Endothelial cell of umbilical vein (primary cell): ENCODE measurements around the gene RGS10. TPM values are rescaled to one million over a fixed set of nuclear protein-coding genes. Genes with fewer than 3 reads are reported as not detected.

ENCODE experiments used
- BruUV-seq: library from RNA; stranded (reverse); fragments of 400-500 nt; replicated peaks from 2 replicates; lab custom pipeline; 2021; lab: Mats Ljungman, UMichigan
- CTCF ChIA-PET: fragments of 300-600, 350-600 bp; sonication (Branson Sonifier 250); formaldehyde crosslinking; loops from one replicate; lab custom pipeline; 2021; ENCODE audit warnings: antibody characterized with exemption, inconsistent platforms; lab: Charles Lee
- POLR2A ChIA-PET: fragments of 300-600, 350-600 bp; sonication (Branson Sonifier 250); formaldehyde crosslinking; loops from one replicate; lab custom pipeline; 2021; ENCODE audit warnings: antibody characterized with exemption, inconsistent platforms; lab: Charles Lee
- DNase-seq: peaks from one replicate; pipeline ENCODE4 v3.0.0-alpha.2; 2011; ENCODE audit warnings: low read depth, low spot score
- FAIRE-seq: peaks from 2 replicates; lab custom pipeline; 2011; peaks lifted over from hg19 to GRCh38; lab: Jason Lieb, UNC
- H2AFZ ChIP-seq: 2 replicates; pipeline ENCODE4 v1.6.0; 2012; ENCODE audit warnings: low read depth, low read length, control low read depth, inconsistent platforms
- H3K27ac ChIP-seq: 2 replicates; pipeline ENCODE4 v1.5.1; 2011; ENCODE audit warnings: low read depth, mild to moderate bottlenecking, control low read depth, low read length, moderate library complexity; ENCODE audit not compliant: insufficient read depth
- H3K27me3 ChIP-seq, 2 experiments: 2 replicates each; pipeline versions ENCODE4 v1.6.0 to v1.6.1; 2011; ENCODE audit warnings: low read length in 2 of 2, mixed read lengths in 1 of 2; ENCODE audit not compliant: control insufficient read depth in 2 of 2, insufficient read depth in 2 of 2
- H3K36me3 ChIP-seq, 2 experiments: 2 replicates in 1 of 2; 3 replicates in 1 of 2; pipeline ENCODE4 v1.5.1; 2011; ENCODE audit warnings: low read length in 2 of 2, mild to moderate bottlenecking in 1 of 2, moderate library complexity in 1 of 2; ENCODE audit not compliant: control insufficient read depth in 2 of 2, insufficient read depth in 2 of 2; ENCODE audit errors: extremely low read depth in 1 of 2
- H3K4me1 ChIP-seq: 3 replicates; pipeline ENCODE4 v1.5.1; 2011; ENCODE audit warnings: mild to moderate bottlenecking, low read length; ENCODE audit not compliant: control insufficient read depth, insufficient read depth; ENCODE audit errors: extremely low read depth
- H3K4me2 ChIP-seq: 2 replicates; pipeline ENCODE4 v1.6.1; 2011; ENCODE audit warnings: low read length, control low read depth, mixed read lengths; ENCODE audit not compliant: insufficient read depth
- H3K4me3 ChIP-seq, 3 experiments: fragments of 200-600 bp in 1 of 3; sonication (generic), shearing (Covaris generic) in 1 of 3; replicated peaks in 1 of 3; 2 replicates each; pipeline ENCODE4 v1.5.1; 2011 to 2016; ENCODE audit warnings: control low read depth in 3 of 3, low read length in 3 of 3, mild to moderate bottlenecking in 2 of 3, inconsistent platforms in 1 of 3, low read depth in 1 of 3, moderate library complexity in 1 of 3; ENCODE audit not compliant: insufficient read depth in 1 of 3
- H3K79me2 ChIP-seq: 2 replicates; pipeline ENCODE4 v1.6.0; 2012; ENCODE audit warnings: low read length, inconsistent platforms; ENCODE audit not compliant: control insufficient read depth, insufficient read depth
- H3K9ac ChIP-seq: replicated peaks from 2 replicates; pipeline ENCODE3; 2011; ENCODE audit warnings: low read length, control low read depth; ENCODE audit not compliant: insufficient read depth; ENCODE audit errors: extremely low read depth
- H3K9me1 ChIP-seq: replicated peaks from 3 replicates; pipeline ENCODE4 v1.6.0; 2011; ENCODE audit warnings: mild to moderate bottlenecking, low read length; ENCODE audit not compliant: control insufficient read depth, insufficient read depth; ENCODE audit errors: extremely low read depth
- H3K9me3 ChIP-seq: replicated peaks from 2 replicates; pipeline ENCODE4 v1.5.1; 2012; ENCODE audit warnings: low read length, inconsistent platforms; ENCODE audit not compliant: control insufficient read depth, insufficient read depth
- H4K20me1 ChIP-seq: replicated peaks from 2 replicates; pipeline ENCODE3; 2011; ENCODE audit warnings: mild to moderate bottlenecking, low read length; ENCODE audit not compliant: control insufficient read depth, insufficient read depth; ENCODE audit errors: extremely low read depth
- CTCF ChIP-seq, 2 donors: IDR thresholded peaks; 1 replicate in 1 of 2; 2 replicates in 1 of 2; pipeline ENCODE4 v1.5.1; 2011; ENCODE audit warnings: low read length in 2 of 2, mild to moderate bottlenecking in 2 of 2, moderate library complexity in 2 of 2, control low read depth in 1 of 2, inconsistent platforms in 1 of 2, low read depth in 1 of 2; ENCODE audit not compliant: insufficient read depth in 1 of 2; ENCODE audit errors: extremely low read depth in 1 of 2
- EZH2 ChIP-seq: IDR thresholded peaks from 2 replicates; pipeline ENCODE4 v1.6.1; 2012; ENCODE audit warnings: borderline replicate concordance, low read depth, mild to moderate bottlenecking, moderate library complexity, low read length, inconsistent platforms; ENCODE audit not compliant: severe bottlenecking
- FOS ChIP-seq: IDR thresholded peaks from 2 replicates; pipeline ENCODE4 v1.6.1; 2011; ENCODE audit warnings: mild to moderate bottlenecking, low read length, moderate library complexity, borderline replicate concordance; ENCODE audit not compliant: insufficient read depth
- GATA2 ChIP-seq: IDR thresholded peaks from 2 replicates; pipeline ENCODE4 v1.7.0; 2011; ENCODE audit warnings: low read depth, mild to moderate bottlenecking, moderate library complexity, mixed read lengths, low read length; ENCODE audit not compliant: insufficient read length, insufficient read depth
- JUN ChIP-seq: IDR thresholded peaks from 2 replicates; pipeline ENCODE4 v1.6.1; 2011; ENCODE audit warnings: borderline replicate concordance, low read depth; ENCODE audit not compliant: insufficient read length, insufficient read depth
- MAX ChIP-seq: IDR thresholded peaks from 2 replicates; pipeline ENCODE4 v1.6.1; 2011; ENCODE audit not compliant: insufficient read depth, insufficient read length
- MYC ChIP-seq: IDR thresholded peaks from one replicate; pipeline ENCODE4 v1.6.1; 2011; ENCODE audit warnings: mild to moderate bottlenecking, low read depth, low read length
- POLR2A ChIP-seq: IDR thresholded peaks from 2 replicates; pipeline ENCODE4 v1.6.1; 2012; ENCODE audit warnings: low read depth, mild to moderate bottlenecking, control low read depth, low read length
- POLR2AphosphoS5 ChIP-seq: IDR thresholded peaks from 2 replicates; pipeline ENCODE4 v1.6.1; 2012; ENCODE audit warnings: low read depth, mild to moderate bottlenecking, control low read depth, low read length, moderate library complexity; ENCODE audit not compliant: insufficient read depth
- dilution Hi-C: fragments of 300-500 bp; cut with MboI; formaldehyde crosslinking; loops from one replicate; pipeline ENCODE4 v1.15.0; 2019; ENCODE audit warnings: low sequenced_read_pairs; ENCODE audit not compliant: extremely low pct_ligation_motif_present
- intact Hi-C: fragments of 100-400 bp; cut with micrococcal nuclease; formaldehyde crosslinking; loops from one replicate; pipeline ENCODE4 v1.10.0; 2022
- polyA plus RNA-seq, 4 experiments: library from polyadenylated mRNA; depleted of rRNA in 3 of 4; stranded (reverse) in 3 of 4; unstranded in 1 of 4; fragments of >200 nt; gene quantifications; 2 replicates each; pipeline versions ENCODE4 v1.2.1 to v1.2.3, GENCODE V29; 2011 to 2012; ENCODE audit warnings: missing spikeins in 1 of 4
- total RNA-seq: library from RNA; stranded (reverse); gene quantifications from 2 replicates; pipeline ENCODE4 v1.2.3, GENCODE V29; 2021

RGS10 gene
- total and polyA plus RNA-seq, 2 donors (not counting 3 experiments of a cell fraction or from before 2014, with no cell fraction given): 7.8 to 22.4 TPM

GRCh38 chr10:119567978-119568377 lies 25.5 kb upstream of the RGS10 start:
- CTCF ChIA-PET: interaction anchor here (2.2 kb wide), 1 partner anchor 368 kb away, joined by 6 read pairs; no protein-coding TSS in a partner anchor

More at GRCh38 chr10:119567978-119568377, 25.5 kb upstream of the RGS10 start:
- POLR2A ChIA-PET: no interaction called here
- Histone ChIP-seq H3K27ac (no peak overlapping the region), H3K4me3 (no peak overlapping the region), H3K4me1 (no peaks in the 10 kb centered on the region), H2AFZ (no peak overlapping the region), H3K4me2 (no peak overlapping the region), H3K9ac (no peak overlapping the region), H4K20me1 (no peaks in the 10 kb centered on the region), H3K9me1 (no peaks in the 10 kb centered on the region), H3K36me3 (no peaks in the 10 kb centered on the region), H3K9me3 (no peaks in the 10 kb centered on the region), H3K27me3 (no peaks in the 10 kb centered on the region), H3K79me2 (no peaks in the 10 kb centered on the region)
- TF ChIP-seq POLR2A (no peak), CTCF (IDR thresholded peaks at IDR 0.05; ENCODE audit: extremely low read depth in 1 of 2, insufficient read depth in 1 of 2, low read depth in 1 of 2, low read length in 2 of 2) (no peak), JUN (no peak), MYC (no peak), MAX (no peak), EZH2 (no peak), FOS (no peak), POLR2AphosphoS5 (no peak), GATA2 (no peak)
- BruUV-seq: no TSS peak
- dilution Hi-C loops (no loop called here), intact Hi-C loops (no loop called here)
- no peak for DNase-seq
- no peak for FAIRE-seq
